GM18861 (cell line): ENCODE measurements around the gene FBLN7.

Source experiments
- ATAC-seq: cut with Tn5 transposase; IDR thresholded peaks from one replicate; pipeline ENCODE4 v1.9.1; 2021; ENCODE audit not compliant: unreplicated experiment

FBLN7 gene

GRCh38 chr2:112229348-112229747 lies 91.2 kb downstream of the FBLN7 start:
- ATAC-seq = no peak

- ATAC-seq = no peak
These were observed 92.2 kb downstream of the FBLN7 start for GRCh38 chr2:112230371-112230770.
